ENCODE data around the gene TAMALIN.

TAMALIN gene

GRCh38 chr12:52014567-52015530 is 8.1 kb downstream of the TAMALIN start:
- no peak for DNase-seq

- DNase-seq, result no peak
Measured at GRCh38 chr12:52015532-52016041, 8.8 kb downstream of the TAMALIN start.

GRCh38 chr12:52018433-52019112 is 11.8 kb downstream of the TAMALIN start:
- peak; percentile 65 for DNase-seq

GRCh38 chr12:52019113-52019770 is 12.5 kb downstream of the TAMALIN start:
- peak; percentile 65 for DNase-seq

- peak; percentile 74 for DNase-seq
Measured at GRCh38 chr12:52020539-52021336, 14.0 kb downstream of the TAMALIN start.

- DNase-seq, result no peak
Measured at GRCh38 chr12:52022841-52023181, 16.1 kb downstream of the TAMALIN start.

- DNase-seq, result peak; percentile 84
Measured at GRCh38 chr12:52023182-52023975, 16.6 kb downstream of the TAMALIN start.

GRCh38 chr12:52023976-52024688 is 17.4 kb downstream of the TAMALIN start:
- no peak for DNase-seq

- DNase-seq, result no peak
Measured at GRCh38 chr12:52024845-52025230, 18.1 kb downstream of the TAMALIN start.

GRCh38 chr12:52026263-52026662 is 19.5 kb downstream of the TAMALIN start:
- DNase-seq, result no peak

- no peak for DNase-seq
Measured at GRCh38 chr12:52027085-52027843, 20.5 kb downstream of the TAMALIN start.

GRCh38 chr12:52029685-52030084 is 22.9 kb downstream of the TAMALIN start:
- DNase-seq, result peak; percentile 94

- no peak for DNase-seq
Measured at GRCh38 chr12:52032446-52032803, 25.7 kb downstream of the TAMALIN start.

GRCh38 chr12:52032804-52033445 is 26.2 kb downstream of the TAMALIN start:
- DNase-seq, result peak; percentile 96

GRCh38 chr12:52033446-52034140 is 26.8 kb downstream of the TAMALIN start:
- DNase-seq, result no peak

GRCh38 chr12:52035190-52035589 is 28.4 kb downstream of the TAMALIN start:
- DNase-seq, result no peak

- DNase-seq, result no peak
Measured at GRCh38 chr12:52035926-52036325, 29.2 kb downstream of the TAMALIN start.

- DNase-seq, result peak; percentile 67
Measured at GRCh38 chr12:52036587-52037171, 29.9 kb downstream of the TAMALIN start.

Data from NCI-H1436 (cell line).